ENCODE measurements around the gene UCK1. TPM values are rescaled to one million over a fixed set of nuclear protein-coding genes. Genes with fewer than 3 reads are reported as not detected.

Gene UCK1
- 23.0 and 30.4 TPM in 2 replicates for total RNA-seq

GRCh38 chr9:131530920-131531832 is at the start of gene UCK1:
Gene UCK1 (minus strand): TSS chr9:131531263. CDS start chr9:131531174, 89 bp downstream.
- intact Hi-C loops (cut with micrococcal nuclease), result loop anchor here (1.0 to 2.0 kb wide), 4 partner anchors 31 to 406 kb away; partner anchors contain the start of gene NUP214

DNA sequence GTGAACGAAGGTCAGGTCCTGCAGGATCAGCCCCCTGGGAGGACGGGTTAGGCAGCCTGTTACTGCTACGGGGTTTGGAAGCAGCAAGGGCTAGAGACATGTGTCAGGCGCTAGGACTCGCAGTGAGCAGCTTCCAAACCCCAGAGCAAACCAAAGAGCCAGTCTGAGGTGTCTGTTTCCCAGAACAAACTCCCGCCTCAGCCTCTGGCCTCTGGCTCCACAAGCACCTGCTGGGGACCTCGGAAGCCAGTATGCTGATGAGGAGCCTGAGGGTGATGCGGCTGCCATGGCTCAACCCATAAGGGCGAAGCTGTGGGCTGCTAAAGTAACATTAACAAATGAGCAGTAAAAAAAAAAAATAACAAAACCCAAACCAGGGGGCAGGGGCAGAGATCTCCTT is 49.3 kb upstream of the UCK1 start:
- intact Hi-C loops (cut with micrococcal nuclease), result no loop called here

GRCh38 chr9:131579789-131580211 is 48.7 kb upstream of the UCK1 start:
- intact Hi-C loops (cut with micrococcal nuclease), result loop anchor here (5.0 to 10.0 kb wide), 2 partner anchors 77 to 225 kb away; partner anchors contain the start of gene POMT1

- intact Hi-C loops (cut with micrococcal nuclease), result loop anchor here (5.0 to 10.0 kb wide), 2 partner anchors 77 to 224 kb away; partner anchors contain the start of gene POMT1
Observed at GRCh38 chr9:131578731-131579504, 47.9 kb upstream of the UCK1 start.

DNA sequence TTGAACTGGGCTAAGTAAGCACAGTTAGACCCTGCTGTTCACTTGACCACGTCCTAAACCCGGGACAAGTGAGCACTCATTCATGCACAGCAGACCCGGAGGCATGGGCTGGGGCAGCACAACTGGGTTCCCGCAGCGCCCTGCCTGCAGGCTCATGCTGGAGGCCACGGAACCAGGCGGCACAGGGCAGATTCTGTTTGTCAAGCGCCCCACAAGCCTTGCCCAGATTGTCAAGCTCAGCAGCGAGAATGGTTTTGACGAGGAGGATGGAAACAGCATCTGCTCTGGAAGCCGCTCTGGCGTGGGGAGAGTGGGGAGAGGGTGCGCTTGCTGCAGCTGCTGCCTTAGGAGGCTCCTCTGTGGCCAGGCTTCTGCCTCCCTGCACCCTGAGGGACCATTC is 47.0 kb upstream of the UCK1 start:
- intact Hi-C loops (cut with micrococcal nuclease), result loop anchor here (5.0 to 10.0 kb wide), 2 partner anchors 76 to 223 kb away; partner anchors contain the start of gene POMT1

- intact Hi-C loops (cut with micrococcal nuclease), result loop anchor here (5.0 to 10.0 kb wide), 2 partner anchors 75 to 223 kb away; partner anchors contain the start of gene POMT1
Observed at GRCh38 chr9:131577005-131578000, 46.2 kb upstream of the UCK1 start.

GRCh38 chr9:131575946-131576853 is 45.1 kb upstream of the UCK1 start:
- intact Hi-C loops (cut with micrococcal nuclease), result loop anchor here (5.0 to 10.0 kb wide), 2 partner anchors 74 to 221 kb away; partner anchors contain the start of gene POMT1

GRCh38 chr9:131574730-131575640 is 43.9 kb upstream of the UCK1 start:
- intact Hi-C loops (cut with micrococcal nuclease), result loop anchor here (5.0 to 10.0 kb wide), 2 partner anchors 73 to 220 kb away; partner anchors contain the start of gene POMT1

DNA sequence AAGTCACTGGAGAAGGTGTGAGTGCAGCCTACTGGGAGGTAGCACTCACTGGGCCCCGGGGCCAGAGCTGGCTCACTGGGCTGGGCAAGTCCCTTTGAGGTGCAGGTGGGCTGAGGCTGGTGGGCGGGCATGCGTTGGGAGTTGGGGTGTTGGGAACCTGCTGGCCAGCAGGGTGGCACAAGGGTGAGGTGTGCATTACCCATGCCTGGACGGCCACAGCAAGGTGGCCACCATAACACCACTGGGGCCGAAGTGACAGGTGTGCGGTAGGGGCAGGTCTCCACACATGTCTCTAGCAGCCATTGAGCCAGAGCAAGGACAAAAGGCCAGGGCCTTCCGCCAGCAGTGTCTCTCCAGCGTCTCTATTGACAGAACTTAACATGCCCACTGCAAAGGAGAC is 36.8 kb upstream of the UCK1 start:
- intact Hi-C loops (cut with micrococcal nuclease), result no loop called here

GRCh38 chr9:131566158-131566557 is 35.1 kb upstream of the UCK1 start:
- intact Hi-C loops (cut with micrococcal nuclease), result no loop called here

DNA sequence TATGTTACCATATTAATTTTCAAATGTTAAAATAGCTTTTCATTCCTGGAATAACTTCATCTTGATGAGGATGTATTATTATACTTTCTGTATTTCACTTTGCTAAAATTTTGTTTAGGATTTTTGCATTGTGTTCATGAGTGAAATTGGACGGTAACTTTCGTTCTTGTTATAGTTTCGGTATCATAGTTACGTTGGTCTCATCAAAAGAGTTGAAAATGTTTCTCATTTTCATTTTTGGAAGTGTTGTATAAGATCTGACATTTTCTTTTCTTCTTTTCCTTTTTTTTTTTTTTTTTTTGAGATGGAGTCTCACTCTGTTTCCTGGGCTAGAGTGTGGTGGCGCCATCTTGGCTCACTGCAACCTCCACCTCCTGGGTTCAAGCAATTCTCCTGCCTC is 34.3 kb upstream of the UCK1 start:
- intact Hi-C loops (cut with micrococcal nuclease), result no loop called here

DNA sequence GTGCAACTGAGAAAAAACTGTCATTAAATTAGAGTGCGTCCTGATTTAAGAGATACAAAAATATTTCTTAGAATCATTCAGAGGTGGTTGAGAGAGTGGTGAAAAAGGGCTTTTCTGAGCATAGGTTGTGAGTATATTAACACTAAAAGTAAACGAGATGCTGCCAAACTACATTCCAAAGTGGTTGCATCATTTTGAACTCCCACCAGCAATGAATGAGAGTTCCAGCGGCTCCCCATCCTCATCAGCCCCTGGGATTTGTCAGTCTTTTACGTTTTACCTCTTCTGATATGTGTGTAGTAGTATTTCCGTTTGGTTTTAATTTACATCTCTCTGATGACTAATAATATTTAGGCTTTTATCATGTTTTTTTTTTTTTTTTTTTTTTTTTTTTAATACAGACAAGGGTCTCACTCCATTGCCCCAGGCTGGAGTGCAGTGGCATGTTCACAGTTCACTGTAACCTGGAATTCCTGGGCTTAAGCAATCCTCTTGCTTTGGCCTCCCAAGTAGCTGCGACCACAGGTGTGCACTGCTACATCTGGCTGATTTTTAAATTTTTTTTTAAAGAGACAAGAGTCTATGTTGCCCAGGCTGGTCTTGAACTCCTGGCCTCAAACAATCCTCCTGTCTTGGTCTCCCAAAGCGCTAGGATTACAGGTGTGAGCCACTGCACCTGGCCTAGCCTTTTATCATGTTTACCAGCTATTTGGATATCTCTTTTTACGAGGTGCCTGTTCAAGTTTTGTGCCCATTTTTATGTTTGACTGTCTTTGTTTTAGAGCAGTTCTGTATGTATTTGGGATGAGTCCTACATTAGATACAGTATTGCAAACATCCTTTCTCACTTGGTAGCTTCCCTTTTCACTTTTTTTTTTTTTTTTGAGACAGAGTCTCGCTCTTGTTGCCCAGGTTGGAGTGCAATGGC is 31.2 kb upstream of the UCK1 start:
- intact Hi-C loops (cut with micrococcal nuclease), result no loop called here

DNA sequence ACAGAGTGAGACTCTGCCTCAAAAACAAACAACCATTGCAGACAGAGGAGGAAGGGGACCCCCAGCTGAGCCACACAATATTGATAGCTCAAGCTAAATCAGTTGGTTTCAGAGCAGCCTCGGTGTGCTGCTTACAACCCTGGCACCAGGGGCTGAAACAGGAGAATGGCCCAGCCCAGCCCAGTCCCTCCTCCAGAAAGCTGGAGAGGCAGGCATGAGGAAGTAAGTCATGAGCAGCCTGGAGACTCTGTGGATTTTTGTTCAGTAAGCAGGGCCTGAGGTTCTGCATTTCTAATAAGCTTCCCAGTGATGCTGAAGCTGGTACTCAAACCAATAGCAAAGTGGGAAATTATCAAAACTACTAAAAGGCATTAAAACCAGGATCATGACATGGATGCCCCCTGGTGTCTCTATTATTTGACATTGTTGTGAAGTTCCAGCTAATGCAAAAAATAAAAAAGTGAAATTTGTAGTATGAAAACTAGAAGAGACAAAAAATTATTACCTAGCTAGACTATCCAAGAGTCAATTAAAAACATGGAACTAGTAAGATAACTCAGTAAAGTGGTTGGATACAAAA is 28.4 kb upstream of the UCK1 start:
- intact Hi-C loops (cut with micrococcal nuclease), result no loop called here

DNA sequence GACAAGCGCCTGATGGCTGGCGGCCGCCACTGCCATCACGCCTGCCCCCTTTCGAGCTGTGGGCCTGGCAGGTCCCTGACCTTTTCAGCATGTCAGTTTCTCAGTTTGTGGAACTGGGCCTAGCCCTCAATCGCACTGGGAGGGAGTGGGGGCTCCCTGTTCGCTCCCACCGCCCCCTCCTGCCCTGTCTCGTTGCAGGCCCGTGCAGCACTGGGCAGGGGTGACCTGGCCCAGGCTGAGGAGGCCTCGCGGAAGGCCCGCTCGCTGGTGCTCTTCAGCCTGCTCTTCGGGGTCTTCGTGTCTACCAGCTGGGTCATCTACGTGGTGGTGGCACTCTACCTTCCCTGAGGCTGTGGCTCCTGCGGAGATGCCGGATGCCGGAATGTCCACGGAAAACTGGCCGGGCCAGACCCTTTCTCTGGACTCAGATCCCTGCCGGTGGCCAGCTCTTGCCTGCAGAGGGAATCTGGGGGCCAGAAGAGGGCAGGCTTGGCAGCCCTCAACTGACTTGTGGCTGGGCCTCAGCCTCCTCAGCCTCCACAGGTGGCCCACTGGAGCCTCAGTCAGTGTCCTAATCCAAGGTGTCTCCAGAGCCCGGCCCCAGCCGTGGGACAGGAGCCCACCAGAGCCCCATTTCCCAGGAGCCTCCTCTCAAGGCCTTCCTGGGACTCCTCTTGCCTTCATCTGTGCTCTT is 26.9 kb upstream of the UCK1 start:
- intact Hi-C loops (cut with micrococcal nuclease), result no loop called here

DNA sequence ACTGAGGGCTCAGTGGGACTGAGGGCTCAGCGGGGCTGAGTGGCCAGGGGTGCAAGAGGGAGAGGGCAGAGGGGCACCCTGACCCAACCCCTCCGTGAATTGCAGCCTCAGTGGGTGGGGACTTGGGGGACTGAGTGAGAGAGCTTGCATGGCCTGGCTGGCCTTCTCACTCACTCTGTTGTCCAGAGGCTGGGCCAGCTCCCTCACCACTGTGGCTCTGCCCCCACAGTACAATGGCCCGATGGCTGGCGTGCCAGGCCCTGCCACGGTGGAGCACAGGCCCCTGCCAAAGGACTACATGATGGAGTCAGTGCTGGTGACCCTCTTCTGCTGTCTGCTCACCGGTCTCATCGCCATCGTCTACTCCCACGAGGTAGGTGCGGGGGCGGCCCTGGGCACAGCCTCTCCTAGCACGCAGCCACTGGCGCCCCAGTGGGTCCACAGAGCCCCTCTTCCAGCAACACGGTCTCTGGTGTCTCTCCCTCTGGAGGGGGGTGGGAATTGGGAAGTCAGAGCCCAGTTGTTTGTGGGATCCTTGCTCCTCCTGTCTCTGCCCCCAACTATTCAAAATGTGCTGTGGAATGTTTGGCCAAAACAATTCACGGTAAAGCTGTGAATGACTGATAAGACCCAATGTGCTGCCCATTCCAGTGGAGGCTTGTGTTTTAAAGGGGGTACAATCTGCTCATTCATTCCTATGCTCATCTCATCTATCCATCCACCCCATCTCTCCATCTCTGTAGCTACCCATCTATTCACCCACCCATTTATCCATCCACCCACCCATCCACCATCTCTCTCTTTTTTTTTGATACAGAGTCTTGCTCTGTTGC is 25.0 kb upstream of the UCK1 start:
- intact Hi-C loops (cut with micrococcal nuclease), result no loop called here

Measured in T-helper 1 cell treated with Interleukin-12 subunit alpha and Interleukin-12 subunit beta and Interleukin-4 antibody, amounts not matched to agents 30 ng/mL and 1 ng/mL, for 36 hours (primary cell).